Neural crest cell (in vitro differentiated cells): ENCODE measurements around the gene TTC24. TPM values are rescaled to one million over a fixed set of nuclear protein-coding genes. Genes with fewer than 3 reads are reported as not detected.

Experiments used
- DNase-seq: peaks from one replicate; pipeline ENCODE4 v3.0.0; 2021; ENCODE audit warnings: low read depth, mixed read lengths, low spot score
- H3K27ac Mint-ChIP-seq: one replicate; pipeline ENCODE4 v1.8.0; 2021; ENCODE audit warnings: mild to moderate bottlenecking, mixed read lengths; ENCODE audit not compliant: unreplicated experiment
- H3K27me3 Mint-ChIP-seq: 2 replicates; pipeline ENCODE4 v1.8.0; 2021; ENCODE audit warnings: low read depth, mild to moderate bottlenecking, mixed read lengths
- H3K36me3 Mint-ChIP-seq: 2 replicates; pipeline ENCODE4 v1.8.0; 2021; ENCODE audit warnings: low read depth, mild to moderate bottlenecking, mixed read lengths
- H3K4me1 Mint-ChIP-seq: 2 replicates; pipeline ENCODE4 v1.8.0; 2021; ENCODE audit warnings: mixed read lengths
- H3K4me3 Mint-ChIP-seq: one replicate; pipeline ENCODE4 v1.8.0; 2021; ENCODE audit warnings: mild to moderate bottlenecking, mixed read lengths
- H3K9me3 Mint-ChIP-seq: 2 replicates; pipeline ENCODE4 v1.8.0; 2021; ENCODE audit warnings: mixed read lengths
- CTCF ChIP-seq: fragments of 200-600 bp; sonication (generic); conservative IDR thresholded peaks from 2 replicates; pipeline ENCODE4 v1.5.0; 2021; ENCODE audit warnings: antibody characterized with exemption, mild to moderate bottlenecking
- total RNA-seq: library from RNA; stranded (reverse); gene quantifications from 2 replicates; pipeline ENCODE4 v1.2.1, GENCODE V29; 2021

The TTC24 gene
- total RNA-seq, 1 donor from 2014 or later: not detected

- no peak overlapping the region for H3K27ac Mint-ChIP-seq
Measured at GRCh38 chr1:156592910-156593660, 13.6 kb downstream of the TTC24 start.

GRCh38 chr1:156593661-156593989, 14.1 kb downstream of the TTC24 start:
- DNase-seq: no peak
- no peaks in the 10 kb centered on the region for H3K9me3 Mint-ChIP-seq
- H3K4me1 Mint-ChIP-seq: peaks cover 30% of the 10 kb centered on the region
- H3K27ac Mint-ChIP-seq: no peak overlapping the region
- no peaks in the 10 kb centered on the region for H3K27me3 Mint-ChIP-seq
- TF ChIP-seq CTCF: no peak
- H3K36me3 Mint-ChIP-seq: peaks cover 13% of the 10 kb centered on the region
- peak overlapping the region; percentile 94 for H3K4me3 Mint-ChIP-seq

More at GRCh38 chr1:156592910-156593660, 13.6 kb downstream of the TTC24 start:
- peaks cover 13% of the 10 kb centered on the region for H3K36me3 Mint-ChIP-seq
- H3K27me3 Mint-ChIP-seq: no peaks in the 10 kb centered on the region
- H3K4me3 Mint-ChIP-seq: peak overlapping the region; percentile 94
- peaks cover 30% of the 10 kb centered on the region for H3K4me1 Mint-ChIP-seq
- no peak for TF ChIP-seq CTCF
- no peak for DNase-seq
- H3K9me3 Mint-ChIP-seq: no peaks in the 10 kb centered on the region

- H3K4me3 Mint-ChIP-seq: peak overlapping the region; percentile 77
- peaks cover 13% of the 10 kb centered on the region for H3K36me3 Mint-ChIP-seq
- peaks cover 30% of the 10 kb centered on the region for H3K4me1 Mint-ChIP-seq
- H3K9me3 Mint-ChIP-seq: no peaks in the 10 kb centered on the region
- TF ChIP-seq CTCF: no peak
- H3K27ac Mint-ChIP-seq: no peak overlapping the region
- H3K27me3 Mint-ChIP-seq: no peaks in the 10 kb centered on the region
- DNase-seq: no peak
Measured at GRCh38 chr1:156594190-156594589, 14.7 kb downstream of the TTC24 start.

- Mint-ChIP-seq H3K27me3 (no peaks in the 10 kb centered on the region), H3K27ac (peak overlapping the region; percentile 29), H3K4me3 (peak overlapping the region; percentile 45), H3K4me1 (peaks cover 33% of the 10 kb centered on the region), H3K9me3 (no peaks in the 10 kb centered on the region), H3K36me3 (peaks cover 13% of the 10 kb centered on the region)
- TF ChIP-seq CTCF: no peak
- DNase-seq: no peak
Measured at GRCh38 chr1:156595016-156595415, 15.5 kb downstream of the TTC24 start.

GRCh38 chr1:156596426-156596825, 16.9 kb downstream of the TTC24 start:
- H3K27ac Mint-ChIP-seq: no peak overlapping the region
- TF ChIP-seq CTCF: no peak
- H3K4me3 Mint-ChIP-seq: peak overlapping the region; percentile 7
- H3K36me3 Mint-ChIP-seq: peaks cover 13% of the 10 kb centered on the region
- peaks cover 41% of the 10 kb centered on the region for H3K4me1 Mint-ChIP-seq
- H3K9me3 Mint-ChIP-seq: no peaks in the 10 kb centered on the region
- DNase-seq: no peak
- no peaks in the 10 kb centered on the region for H3K27me3 Mint-ChIP-seq
